Measurements from ENCODE around the gene TBC1D22A. TPM values are rescaled to one million over a fixed set of nuclear protein-coding genes. Genes with fewer than 3 reads are reported as not detected.

The TBC1D22A gene
- total RNA-seq, 2 donors from 2014 or later: 21.0 to 27.9 TPM

GRCh38 chr22:46959369-46959768, 196.9 kb downstream of the TBC1D22A start:
- Histone ChIP-seq H3K27ac (ENCODE audit: low read depth, low read length) (no peak overlapping the region), H3K9ac (ENCODE audit: extremely low read depth, low read length, poor library complexity, severe bottlenecking) (no peak overlapping the region), H3K4me1 (ENCODE audit: control insufficient read depth, insufficient read depth, low read length) (no peaks in the 10 kb centered on the region), H3K36me3 (ENCODE audit: control insufficient read depth, insufficient read depth, low read length) (no peaks in the 10 kb centered on the region), H3K4me3 (ENCODE audit: low read length) (no peak overlapping the region), H3K9me3 (ENCODE audit: control insufficient read depth, low read length) (no peaks in the 10 kb centered on the region), H3K27me3 (ENCODE audit: control insufficient read depth, insufficient read depth, low read length, poor library complexity, severe bottlenecking) (no peaks in the 10 kb centered on the region)
- Mint-ChIP-seq H3K27me3 (ENCODE audit: insufficient read depth) (no peaks in the 10 kb centered on the region), H3K36me3 (ENCODE audit: low read depth) (no peaks in the 10 kb centered on the region), H3K4me1 (no peaks in the 10 kb centered on the region), H3K4me3 (no peak overlapping the region), H3K9me3 (no peaks in the 10 kb centered on the region), H3K27ac (no peak overlapping the region)
- no peak for DNase-seq
- WGBS, 2 experiments (ENCODE audit: insufficient coverage in 1 of 2, insufficient read length in 1 of 2): 81 to 86% methylated on average over 12 to 13 of the region's 13 CpGs
- no peak for TF ChIP-seq CTCF (conservative IDR thresholded peaks at IDR 0.05)

DNA sequence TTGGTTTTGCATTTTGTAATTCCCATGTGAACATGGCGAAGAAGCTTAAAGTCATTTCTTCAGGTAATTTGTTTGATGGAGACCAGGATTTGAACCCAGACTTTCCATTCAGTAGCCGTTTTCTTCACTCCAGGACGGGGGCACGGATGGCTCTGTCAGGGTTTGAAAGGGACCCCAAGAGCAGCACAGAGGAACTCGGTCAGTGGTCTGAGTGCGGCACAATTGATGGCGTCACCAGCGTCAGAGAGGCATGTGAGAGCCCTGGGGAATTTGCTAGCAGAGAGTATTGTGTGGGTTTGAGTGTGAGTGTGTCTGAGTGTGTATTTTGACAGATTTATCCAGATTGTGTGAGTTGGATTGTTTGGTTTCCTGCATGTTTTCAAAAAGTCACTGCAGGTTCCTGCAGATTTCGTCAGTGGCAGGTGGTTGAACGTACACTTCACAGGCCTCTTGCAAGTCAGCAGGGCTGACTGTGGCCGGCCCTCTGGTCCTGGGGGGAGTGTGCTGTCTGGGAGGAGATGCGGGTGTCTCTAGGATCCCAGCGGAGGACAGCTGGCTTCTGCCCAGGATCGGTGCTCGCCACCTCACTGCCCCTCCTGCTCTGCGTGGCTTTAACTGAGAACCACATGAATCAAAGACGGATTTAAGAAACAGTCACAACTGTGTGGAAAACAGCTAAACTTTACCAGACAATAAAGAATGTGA, 199.3 kb downstream of the TBC1D22A start:
- no peaks in the 10 kb centered on the region for H3K27me3 ChIP-seq (ENCODE audit: control insufficient read depth, insufficient read depth, low read length, poor library complexity, severe bottlenecking)
- no peaks in the 10 kb centered on the region for H3K9me3 ChIP-seq (ENCODE audit: control insufficient read depth, low read length)
- Mint-ChIP-seq H3K36me3 (ENCODE audit: low read depth) (no peaks in the 10 kb centered on the region), H3K4me3 (no peak overlapping the region), H3K9me3 (no peaks in the 10 kb centered on the region), H3K27ac (peak overlapping the region; percentile 39), H3K27me3 (ENCODE audit: insufficient read depth) (no peaks in the 10 kb centered on the region), H3K4me1 (no peaks in the 10 kb centered on the region)
- no peak overlapping the region for H3K9ac ChIP-seq (ENCODE audit: extremely low read depth, low read length, poor library complexity, severe bottlenecking)
- H3K36me3 ChIP-seq (ENCODE audit: control insufficient read depth, insufficient read depth, low read length): no peaks in the 10 kb centered on the region
- 90 to 92% methylated on average over 12 to 17 of the region's 17 CpGs for WGBS, 2 experiments (ENCODE audit: insufficient coverage in 1 of 2, insufficient read length in 1 of 2)
- no peaks in the 10 kb centered on the region for H3K4me1 ChIP-seq (ENCODE audit: control insufficient read depth, insufficient read depth, low read length)
- peak overlapping the region; percentile 32 for H3K27ac ChIP-seq (ENCODE audit: low read depth, low read length)
- DNase-seq: no peak
- H3K4me3 ChIP-seq (ENCODE audit: low read length): no peak overlapping the region
- no peak for TF ChIP-seq CTCF (conservative IDR thresholded peaks at IDR 0.05)

GRCh38 chr22:46962406-46962805, 200.0 kb downstream of the TBC1D22A start:
- Mint-ChIP-seq H3K27ac (no peak overlapping the region), H3K27me3 (ENCODE audit: insufficient read depth) (no peaks in the 10 kb centered on the region), H3K4me3 (no peak overlapping the region), H3K9me3 (no peaks in the 10 kb centered on the region), H3K4me1 (no peaks in the 10 kb centered on the region), H3K36me3 (ENCODE audit: low read depth) (no peaks in the 10 kb centered on the region)
- no peak overlapping the region for H3K9ac ChIP-seq (ENCODE audit: extremely low read depth, low read length, poor library complexity, severe bottlenecking)
- no peaks in the 10 kb centered on the region for H3K9me3 ChIP-seq (ENCODE audit: control insufficient read depth, low read length)
- H3K27ac ChIP-seq (ENCODE audit: low read depth, low read length): no peak overlapping the region
- H3K4me3 ChIP-seq (ENCODE audit: low read length): no peak overlapping the region
- no peaks in the 10 kb centered on the region for H3K4me1 ChIP-seq (ENCODE audit: control insufficient read depth, insufficient read depth, low read length)
- DNase-seq: no peak
- no peak for TF ChIP-seq CTCF (conservative IDR thresholded peaks at IDR 0.05)
- H3K27me3 ChIP-seq (ENCODE audit: control insufficient read depth, insufficient read depth, low read length, poor library complexity, severe bottlenecking): no peaks in the 10 kb centered on the region
- WGBS, 2 experiments (ENCODE audit: insufficient coverage in 1 of 2, insufficient read length in 1 of 2): 89 to 93% methylated on average over 3 to 5 of the region's 5 CpGs
- H3K36me3 ChIP-seq (ENCODE audit: control insufficient read depth, insufficient read depth, low read length): no peaks in the 10 kb centered on the region

All from endodermal cell (in vitro differentiated cells).